ENCODE results near the gene DVL2. TPM values are rescaled to one million over a fixed set of nuclear protein-coding genes. Genes with fewer than 3 reads are reported as not detected.
A peak's percentile ranks its signal among the peaks of the same experiment; 100 is the strongest.

DVL2 gene
- total and polyA plus RNA-seq, 2 of the 13 experiments (the other 11 are each of a cell fraction or from before 2014, with no cell fraction given) = 5.7 to 38.2 TPM

GRCh38 chr17:7240375-7240774, 6.1 kb upstream of the DVL2 start:
- Histone ChIP-seq H2AFZ (ENCODE audit: low read length) (no peak overlapping the region), H3K9me3 (ENCODE audit: low read length) (no peaks in the 10 kb centered on the region), H3K36me3 (replicated peaks in 1 of 2; ENCODE audit: control insufficient read depth in 1 of 2, insufficient read depth in 2 of 2, low read length in 2 of 2) (peaks cover 11 to 30% of the 10 kb centered on the region in 2 experiments), H3K27me3 (ENCODE audit: control insufficient read depth in 1 of 2, insufficient read depth in 2 of 2, low read length in 2 of 2) (no peaks in the 10 kb centered on the region; a peak in 1 of 5 replicates), H3K4me2 (ENCODE audit: low read depth, low read length) (peak overlapping the region; percentile 97), H3K9ac (ENCODE audit: insufficient read depth, low read depth, low read length) (peak overlapping the region; percentile 92), H3K79me2 (ENCODE audit: insufficient read depth, low read length) (peaks cover 45% of the 10 kb centered on the region), H3K4me1 (ENCODE audit: insufficient read depth, low read length) (peaks cover 44% of the 10 kb centered on the region), H3K27ac (ENCODE audit: extremely low read length, insufficient read depth, low read length) (peak overlapping the region; percentile 86), H3K4me3 (replicated peaks in 1 of 3; ENCODE audit: insufficient read depth in 1 of 3, low read depth in 2 of 3, low read length in 3 of 3) (peak overlapping the region; percentile 19 to 85 (median 68); a peak in 5 of 6 replicates), H4K20me1 (ENCODE audit: insufficient read depth, low read length) (0 out of 2 replicates have a peak, but pooled peaks cover 3% of the 10 kb centered on the region)
- ATAC-seq = no peak
- intact Hi-C loops (cut with micrococcal nuclease; ENCODE audit: unreplicated experiment) (loop anchor here (5.0 kb wide), 1 partner anchor 42 kb away; the partner anchor contains the start of gene SLC2A4), in situ Hi-C loops (cut with HindIII; ENCODE audit: extremely low pct_ligation_motif_present, low pct_unique_long_range_greater_than_20kb) (no loop called here)
- ChIA-PET POLR2A (interaction anchor here (1.6 to 4.3 kb wide), 4 partner anchors 18 to 61 kb away, joined by 7 to 35 read pairs (median 30); partner anchors contain the start of genes ACADVL, ASGR1 and DLG4), CTCF (ENCODE audit: low intra/inter-chr PET ratio, low total read pairs) (no interaction called here)
- BruUV-seq (replicated peaks) = no TSS peak
- TF ChIP-seq ZFX (CRISPR knock-in tag; IDR thresholded peaks at IDR 0.05; ENCODE audit: low read depth) (0 out of 2 replicates have a peak, but pooled peaks have one; percentile 3), YEATS2 (CRISPR knock-in tag; IDR thresholded peaks at IDR 0.05; ENCODE audit: borderline replicate concordance) (no peak)
- no peak for DNase-seq (ENCODE audit: low spot score)
- WGBS (ENCODE audit: low lambda C conversion rate) = 58% methylated on average over 4 of the region's 4 CpGs
- no peak for FAIRE-seq

GRCh38 chr17:7239091-7240027, 5.0 kb upstream of the DVL2 start, which contains the start of gene PHF23:
Gene PHF23, minus strand, starts transcription at chr17:7239457. Its CDS starts 178 bp downstream, at chr17:7239279.
- peak; percentile 66 for ATAC-seq
- H3K4me1 ChIP-seq (ENCODE audit: insufficient read depth, low read length) = peaks cover 54% of the 10 kb centered on the region
- in situ Hi-C loops (cut with HindIII; ENCODE audit: extremely low pct_ligation_motif_present, low pct_unique_long_range_greater_than_20kb) (no loop called here), intact Hi-C loops (cut with micrococcal nuclease; ENCODE audit: unreplicated experiment) (loop anchor here (5.0 to 10.0 kb wide), 2 partner anchors 43 to 65 kb away; partner anchors contain the start of genes ASGR1 and SLC2A4)
- peak within 1 kb of the TSS; percentile 88 for H3K27ac ChIP-seq (ENCODE audit: extremely low read length, insufficient read depth, low read length)
- H3K36me3 ChIP-seq (replicated peaks in 1 of 2; ENCODE audit: control insufficient read depth in 1 of 2, insufficient read depth in 2 of 2, low read length in 2 of 2) = peaks cover 11 to 29% of the 10 kb centered on the region in 2 experiments
- WGBS (ENCODE audit: low lambda C conversion rate) = 1% methylated on average over 63 of the region's 72 CpGs
- H3K4me2 ChIP-seq (ENCODE audit: low read depth, low read length) = peak within 1 kb of the TSS; percentile 97
- peaks cover 45% of the 10 kb centered on the region for H3K79me2 ChIP-seq (ENCODE audit: insufficient read depth, low read length)
- no peaks in the 10 kb centered on the region for H3K9me3 ChIP-seq (ENCODE audit: low read length)
- H3K9ac ChIP-seq (ENCODE audit: insufficient read depth, low read depth, low read length) = peak within 1 kb of the TSS; percentile 96
- peak; percentile 97 for DNase-seq (ENCODE audit: low spot score)
- ChIA-PET POLR2A (interaction anchor here (0.8 to 8.9 kb wide), 10 partner anchors 11 to 204 kb away, joined by 3 to 140 read pairs (median 7); partner anchors contain the start of genes ACADVL, ASGR1, ASGR2 and CTDNEP1), CTCF (ENCODE audit: low intra/inter-chr PET ratio, low total read pairs) (no interaction called here)
- H3K4me3 ChIP-seq (replicated peaks in 1 of 3; ENCODE audit: insufficient read depth in 1 of 3, low read depth in 2 of 3, low read length in 3 of 3) = peak within 1 kb of the TSS; percentile 97 to 98 (median 98)
- peak; percentile 98 for FAIRE-seq
- no peaks in the 10 kb centered on the region; a peak in 1 of 5 replicates for H3K27me3 ChIP-seq (ENCODE audit: control insufficient read depth in 1 of 2, insufficient read depth in 2 of 2, low read length in 2 of 2)
- 0 out of 2 replicates have a peak, but pooled peaks cover 3% of the 10 kb centered on the region for H4K20me1 ChIP-seq (ENCODE audit: insufficient read depth, low read length)
- BruUV-seq (replicated peaks) = no TSS peak
- H2AFZ ChIP-seq (ENCODE audit: low read length) = no peak within 1 kb of the TSS
- TF ChIP-seq AGO1 (IDR thresholded peaks at IDR 0.05; ENCODE audit: low read depth, low read length, poor library complexity, severe bottlenecking) (peak; percentile 95), ZNF792 (CRISPR knock-in tag; IDR thresholded peaks at IDR 0.05) (no peak), ZNF605 (CRISPR knock-in tag; IDR thresholded peaks at IDR 0.05) (peak; percentile 39; the same call in 1 of the 2 replicates), ZFP82 (CRISPR knock-in tag; IDR thresholded peaks at IDR 0.05; ENCODE audit: borderline replicate concordance) (peak; percentile 55; the same call in 1 of the 2 replicates), ATM (IDR thresholded peaks at IDR 0.05; ENCODE audit: borderline replicate concordance) (no peak), ZNF772 (CRISPR knock-in tag; IDR thresholded peaks at IDR 0.05) (0 out of 2 replicates have a peak, but pooled peaks have one; percentile 53), ZFP62 (CRISPR knock-in tag; IDR thresholded peaks at IDR 0.05) (no peak), RCOR2 (CRISPR knock-in tag; IDR thresholded peaks at IDR 0.05) (no peak), SCMH1 (CRISPR knock-in tag; IDR thresholded peaks at IDR 0.05; ENCODE audit: borderline replicate concordance) (no peak), ZNF687 (CRISPR knock-in tag; IDR thresholded peaks at IDR 0.05) (peak; percentile 75)

Measured in HepG2 (cell line).